H9 (cell line): ENCODE data around the gene KCTD17. TPM values are rescaled to one million over a fixed set of nuclear protein-coding genes. Genes with fewer than 3 reads are reported as not detected.

Source experiments
- DNase-seq: peaks from one replicate; pipeline ENCODE4 v3.0.0-alpha.2; 2017
- H2AFZ ChIP-seq: one replicate; pipeline ENCODE4 v1.6.1; 2013; ENCODE audit warnings: mild to moderate bottlenecking, low read length, control low read depth, moderate library complexity
- H2AK5ac ChIP-seq: 2 replicates; pipeline ENCODE4 v1.6.1; 2013; ENCODE audit warnings: low read length, control low read depth, mixed read lengths; ENCODE audit not compliant: insufficient read length
- H2BK120ac ChIP-seq: one replicate; pipeline ENCODE4 v1.6.1; 2013; ENCODE audit warnings: low read depth, mild to moderate bottlenecking, low read length, control low read depth, inconsistent platforms; ENCODE audit not compliant: poor library complexity, severe bottlenecking
- H2BK12ac ChIP-seq: 2 replicates; pipeline ENCODE4 v1.6.1; 2013; ENCODE audit warnings: low read length, control low read depth, mixed read lengths, low read depth; ENCODE audit not compliant: insufficient read length
- H2BK15ac ChIP-seq: 2 replicates; pipeline ENCODE4 v1.6.1; 2013; ENCODE audit warnings: low read depth, low read length, control low read depth
- H2BK20ac ChIP-seq: one replicate; pipeline ENCODE4 v1.6.1; 2013; ENCODE audit warnings: low read depth, mild to moderate bottlenecking, low read length, control low read depth, inconsistent platforms; ENCODE audit not compliant: poor library complexity, severe bottlenecking
- H2BK5ac ChIP-seq: 2 replicates; pipeline ENCODE4 v1.6.1; 2013; ENCODE audit warnings: low read length, control low read depth, mixed read lengths; ENCODE audit not compliant: insufficient read length
- H3K14ac ChIP-seq: 2 replicates; pipeline ENCODE4 v1.6.1; 2013; ENCODE audit warnings: low read length, control low read depth; ENCODE audit not compliant: insufficient read depth
- H3K18ac ChIP-seq: 2 replicates; pipeline ENCODE4 v1.6.1; 2013; ENCODE audit warnings: low read depth, mild to moderate bottlenecking, mixed read lengths, low read length, control low read depth; ENCODE audit not compliant: insufficient read length
- H3K23ac ChIP-seq: 2 replicates; pipeline ENCODE4 v1.6.1; 2013; ENCODE audit warnings: low read length, control low read depth, mixed read lengths, low read depth; ENCODE audit not compliant: insufficient read length
- H3K23me2 ChIP-seq: 2 replicates; pipeline ENCODE4 v1.6.1; 2013; ENCODE audit warnings: low read depth, mild to moderate bottlenecking, mixed read lengths, low read length, control low read depth; ENCODE audit not compliant: insufficient read length, poor library complexity, severe bottlenecking
- H3K27ac ChIP-seq: 2 replicates; pipeline ENCODE4 v1.5.1; 2013; ENCODE audit warnings: low read length, control low read depth, mixed read lengths, low read depth; ENCODE audit not compliant: insufficient read length
- H3K27me3 ChIP-seq: 2 replicates; pipeline ENCODE4 v1.6.1; 2013; ENCODE audit warnings: low read length, control low read depth, inconsistent platforms; ENCODE audit not compliant: insufficient read depth
- H3K4ac ChIP-seq: 2 replicates; pipeline ENCODE4 v1.6.1; 2013; ENCODE audit warnings: low read depth, mild to moderate bottlenecking, control low read depth, inconsistent platforms, low read length, moderate library complexity
- H3K4me1 ChIP-seq: 2 replicates; pipeline ENCODE4 v1.6.1; 2013; ENCODE audit warnings: low read length, control low read depth, inconsistent platforms; ENCODE audit not compliant: insufficient read depth
- H3K4me2 ChIP-seq: 2 replicates; pipeline ENCODE4 v1.6.1; 2013; ENCODE audit warnings: low read length, control low read depth, mixed read lengths; ENCODE audit not compliant: insufficient read length, insufficient read depth
- H3K56ac ChIP-seq: 2 replicates; pipeline ENCODE4 v1.6.1; 2013; ENCODE audit warnings: low read depth, mild to moderate bottlenecking, mixed read lengths, low read length, control low read depth; ENCODE audit not compliant: insufficient read length
- H3K79me1 ChIP-seq: 2 replicates; pipeline ENCODE4 v1.6.1; 2013; ENCODE audit warnings: low read depth, mild to moderate bottlenecking, moderate library complexity, low read length, control low read depth, inconsistent platforms; ENCODE audit not compliant: insufficient read depth, poor library complexity, severe bottlenecking
- H3K79me2 ChIP-seq: 2 replicates; pipeline ENCODE4 v1.6.1; 2013; ENCODE audit warnings: low read length, control low read depth, inconsistent platforms; ENCODE audit not compliant: insufficient read depth
- H3K9ac ChIP-seq: 2 replicates; pipeline ENCODE4 v1.6.1; 2013; ENCODE audit warnings: low read length, control low read depth, mixed read lengths; ENCODE audit not compliant: insufficient read length; ENCODE audit errors: extremely low read depth
- H3K9me3 ChIP-seq: one replicate; pipeline ENCODE4 v1.6.1; 2013; ENCODE audit warnings: low read depth, low read length, inconsistent platforms; ENCODE audit not compliant: control insufficient read depth
- H3T11ph ChIP-seq: one replicate; pipeline ENCODE4 v1.6.1; 2013; ENCODE audit warnings: mild to moderate bottlenecking, low read length, control low read depth, inconsistent platforms
- H4K20me1 ChIP-seq: one replicate; pipeline ENCODE4 v1.6.1; 2013; ENCODE audit not compliant: control insufficient read depth, insufficient read length, insufficient read depth
- H4K5ac ChIP-seq: 2 replicates; pipeline ENCODE4 v1.6.1; 2013; ENCODE audit warnings: low read depth, mild to moderate bottlenecking, mixed read lengths, low read length, control low read depth; ENCODE audit not compliant: insufficient read length
- H4K8ac ChIP-seq: replicated peaks from 2 replicates; pipeline ENCODE4 v1.6.1; 2013; ENCODE audit warnings: low read length, control low read depth, mixed read lengths, low read depth; ENCODE audit not compliant: insufficient read length
- H4K91ac ChIP-seq: 2 replicates; pipeline ENCODE4 v1.6.1; 2013; ENCODE audit warnings: low read depth, mild to moderate bottlenecking, moderate library complexity, mixed read lengths, low read length, control low read depth; ENCODE audit not compliant: insufficient read length
- H3K27ac Mint-ChIP-seq, 3 experiments: 2 replicates in 2 of 3; 3 replicates in 1 of 3; pipeline ENCODE4 v1.8.0; 2020 to 2021; ENCODE audit warnings: mixed read lengths in 3 of 3, mild to moderate bottlenecking in 1 of 3, moderate library complexity in 1 of 3
- H3K27me3 Mint-ChIP-seq: 2 replicates; pipeline ENCODE4 v1.8.0; 2021; ENCODE audit warnings: low read depth, mild to moderate bottlenecking, moderate library complexity, mixed read lengths
- H3K36me3 Mint-ChIP-seq, 3 experiments: 2 replicates in 2 of 3; 3 replicates in 1 of 3; pipeline ENCODE4 v1.8.0; 2020 to 2021; ENCODE audit warnings: low read depth in 3 of 3, mixed read lengths in 3 of 3; ENCODE audit not compliant: insufficient read depth in 1 of 3
- H3K4me1 Mint-ChIP-seq, 2 experiments: 2 replicates each; pipeline ENCODE4 v1.8.0; 2020; ENCODE audit warnings: mixed read lengths in 2 of 2
- H3K4me3 Mint-ChIP-seq, 2 experiments: 2 replicates in 1 of 2; 3 replicates in 1 of 2; pipeline ENCODE4 v1.8.0; 2020 to 2021; ENCODE audit warnings: mild to moderate bottlenecking in 2 of 2, mixed read lengths in 2 of 2, moderate library complexity in 1 of 2
- H3K9me3 Mint-ChIP-seq, 2 experiments: 2 replicates in 1 of 2; 3 replicates in 1 of 2; pipeline ENCODE4 v1.8.0; 2020; ENCODE audit warnings: mild to moderate bottlenecking in 2 of 2, mixed read lengths in 2 of 2, moderate library complexity in 1 of 2
- CTCF ChIP-seq: fragments of 200-600 bp; sonication (generic); conservative IDR thresholded peaks from 3 replicates; pipeline ENCODE4 v1.8.0; 2021; ENCODE audit warnings: antibody characterized with exemption, mild to moderate bottlenecking
- WGBS: extraction: QIAGEN DNeasy Blood & Tissue Kit; methylation state at CpG from one replicate; pipeline ENCODE4 v1.1.7; 2013; ENCODE audit warnings: missing lambda C conversion rate, low lambda C conversion rate, mixed read lengths; ENCODE audit not compliant: insufficient read length; ENCODE audit errors: extremely low coverage; 5-methylcytosine and 5-hydroxymethylcytosine counted together
- long read RNA-seq: library from polyadenylated mRNA; unstranded; transcript quantifications from one replicate; pipeline ENCODE4 v2.0.0, GENCODE V29; 2020
- total RNA-seq: library from RNA; stranded (reverse); gene quantifications from 2 replicates; pipeline ENCODE4 v1.2.1, GENCODE V29; 2021

Gene KCTD17
- total RNA-seq, result 34.1 and 36.8 TPM in 2 replicates
- long read RNA-seq, partial matches to known transcripts, result 1 of 5 reads
- long read RNA-seq, other reads (novel, unspliced or antisense), result 4 of 5 reads

GRCh38 chr22:37051391-37052385 is at the start of gene KCTD17:
Gene KCTD17 (plus strand): TSS chr22:37051742. CDS start chr22:37051761, 19 bp downstream.
- H3K56ac ChIP-seq, result no peak within 1 kb of the TSS
- H4K20me1 ChIP-seq, result no peaks in the 10 kb centered on the region
- H3K18ac ChIP-seq, result no peak within 1 kb of the TSS
- H4K8ac ChIP-seq, result no peak within 1 kb of the TSS
- no peak within 1 kb of the TSS for H3K9ac ChIP-seq
- peaks cover 5% of the 10 kb centered on the region for H3K23me2 ChIP-seq
- H2BK12ac ChIP-seq, result no peak within 1 kb of the TSS
- no peak within 1 kb of the TSS for H2AFZ ChIP-seq
- no CpG with 5 or more reads among the region's 89 CpGs for WGBS
- peaks cover 4 to 26% (median 4%) of the 10 kb centered on the region in 3 experiments; a peak in 6 of 7 replicates for H3K36me3 Mint-ChIP-seq
- peaks cover 4 to 12% of the 10 kb centered on the region in 2 experiments for H3K4me1 Mint-ChIP-seq
- H3K4ac ChIP-seq, result no peak within 1 kb of the TSS
- no peak within 1 kb of the TSS for H4K5ac ChIP-seq
- H3K4me1 ChIP-seq, result no peaks in the 10 kb centered on the region
- DNase-seq, result peak; percentile 60
- peak within 1 kb of the TSS; percentile 71 to 84 for H3K4me3 Mint-ChIP-seq
- peaks cover 18% of the 10 kb centered on the region for H3K27me3 Mint-ChIP-seq
- H3K79me2 ChIP-seq, result no peaks in the 10 kb centered on the region
- H3K27ac Mint-ChIP-seq, result peak within 1 kb of the TSS in 1 of 3 experiments; percentile 76; a peak in 1 of 7 replicates
- no peak within 1 kb of the TSS for H2BK15ac ChIP-seq
- H2BK20ac ChIP-seq, result no peak within 1 kb of the TSS
- no peak within 1 kb of the TSS for H2BK120ac ChIP-seq
- no peak within 1 kb of the TSS for H4K91ac ChIP-seq
- no peak for TF ChIP-seq CTCF
- peak within 1 kb of the TSS; percentile 85 for H3K14ac ChIP-seq
- H2AK5ac ChIP-seq, result no peak within 1 kb of the TSS
- H3K9me3 Mint-ChIP-seq, result no peaks in the 10 kb centered on the region; a peak in 1 of 5 replicates
- H3T11ph ChIP-seq, result no peak within 1 kb of the TSS
- no peak within 1 kb of the TSS for H3K23ac ChIP-seq
- H3K4me2 ChIP-seq, result peak within 1 kb of the TSS; percentile 25
- no peak within 1 kb of the TSS for H2BK5ac ChIP-seq
- H3K27ac ChIP-seq, result no peak within 1 kb of the TSS
- no peaks in the 10 kb centered on the region for H3K27me3 ChIP-seq
- H3K79me1 ChIP-seq, result no peaks in the 10 kb centered on the region
- H3K9me3 ChIP-seq, result no peaks in the 10 kb centered on the region
